Fibroblast of lung (primary cell): ENCODE results near the gene YJEFN3. TPM values are rescaled to one million over a fixed set of nuclear protein-coding genes. Genes with fewer than 3 reads are reported as not detected.
A peak's percentile ranks its signal among the peaks of the same experiment; 100 is the strongest.

Experiments used
- DNase-seq, 2 donors: peaks; one replicate each; pipeline versions ENCODE4 v3.0.0 to v3.0.0-alpha.2; 2010; ENCODE audit warnings: low read depth in 2 of 2
- H2AFZ ChIP-seq: 2 replicates; pipeline ENCODE4 v1.5.1; 2012; ENCODE audit warnings: low read length, control low read depth, inconsistent platforms
- H3K27ac ChIP-seq: 2 replicates; pipeline ENCODE4 v1.5.1; 2011; ENCODE audit warnings: low read length, control low read depth; ENCODE audit not compliant: insufficient read depth
- H3K27me3 ChIP-seq: 2 replicates; pipeline ENCODE4 v1.5.1; 2011; ENCODE audit warnings: mild to moderate bottlenecking, low read length; ENCODE audit not compliant: control insufficient read depth, insufficient read depth
- H3K36me3 ChIP-seq: 2 replicates; pipeline ENCODE4 v1.5.1; 2011; ENCODE audit warnings: low read length; ENCODE audit not compliant: control insufficient read depth, insufficient read depth
- H3K4me1 ChIP-seq: 2 replicates; pipeline ENCODE4 v1.5.1; 2011; ENCODE audit warnings: low read length; ENCODE audit not compliant: control insufficient read depth, insufficient read depth; ENCODE audit errors: extremely low read depth
- H3K4me2 ChIP-seq: 2 replicates; pipeline ENCODE4 v1.5.1; 2011; ENCODE audit warnings: low read length, control low read depth; ENCODE audit not compliant: insufficient read depth; ENCODE audit errors: extremely low read depth
- H3K4me3 ChIP-seq, 4 experiments: fragments of 200-600 bp in 1 of 4; sonication (generic) in 1 of 4; replicated peaks in 1 of 4; 2 replicates each; pipeline ENCODE4 v1.5.1; 2011 to 2016; ENCODE audit warnings: low read length in 4 of 4, low read depth in 3 of 4, mild to moderate bottlenecking in 3 of 4, control low read depth in 2 of 4, inconsistent platforms in 1 of 4, mixed read lengths in 1 of 4; ENCODE audit not compliant: insufficient read depth in 1 of 4; ENCODE audit errors: control extremely low read depth in 1 of 4
- H3K79me2 ChIP-seq: 2 replicates; pipeline ENCODE4 v1.5.1; 2012; ENCODE audit warnings: mild to moderate bottlenecking, low read length, inconsistent platforms; ENCODE audit not compliant: control insufficient read depth, insufficient read depth
- H3K9ac ChIP-seq: 2 replicates; pipeline ENCODE4 v1.5.1; 2011; ENCODE audit warnings: mild to moderate bottlenecking, low read length, control low read depth; ENCODE audit not compliant: insufficient read depth
- H3K9me3 ChIP-seq: 2 replicates; pipeline ENCODE4 v1.5.1; 2012; ENCODE audit warnings: low read depth, low read length; ENCODE audit not compliant: control insufficient read depth, insufficient read depth
- H4K20me1 ChIP-seq: 2 replicates; pipeline ENCODE4 v1.5.1; 2011; ENCODE audit warnings: low read length; ENCODE audit not compliant: control insufficient read depth, insufficient read depth; ENCODE audit errors: extremely low read depth
- CTCF ChIP-seq, 2 donors: IDR thresholded peaks in 1 of 2; conservative IDR thresholded peaks in 1 of 2; 1 replicate in 1 of 2; 2 replicates in 1 of 2; pipeline ENCODE4 v1.5.1; 2011 to 2012; ENCODE audit warnings: low read length in 2 of 2, control low read depth in 1 of 2, inconsistent platforms in 1 of 2, low read depth in 1 of 2, mild to moderate bottlenecking in 1 of 2
- EZH2 ChIP-seq: IDR thresholded peaks from 2 replicates; pipeline ENCODE4 v1.5.1; 2012; ENCODE audit warnings: low read length, control low read depth, mild to moderate bottlenecking; ENCODE audit errors: missing control alignments
- polyA plus RNA-seq, 2 donors: library from polyadenylated mRNA; depleted of rRNA in 1 of 2; stranded (reverse) in 1 of 2; unstranded in 1 of 2; fragments of >200 nt; gene quantifications; 2 replicates each; pipeline ENCODE4 v1.2.1, GENCODE V29; 2011 to 2012; ENCODE audit warnings: missing spikeins in 1 of 2
- total RNA-seq: library from RNA; depleted of rRNA; stranded (reverse); fragments of >200 nt; gene quantifications from 2 replicates; pipeline ENCODE4 v1.2.1, GENCODE V29; 2014

YJEFN3 gene
- total and polyA plus RNA-seq, 2 donors (not counting 1 experiment from before 2014, with no cell fraction given), result 0.50 to 0.62 TPM

- Histone ChIP-seq H3K27me3 (peaks cover 3% of the 10 kb centered on the region), H3K36me3 (no peaks in the 10 kb centered on the region), H3K79me2 (no peaks in the 10 kb centered on the region), H3K4me3 (no peak overlapping the region), H3K9me3 (no peaks in the 10 kb centered on the region), H3K9ac (no peak overlapping the region), H4K20me1 (no peaks in the 10 kb centered on the region), H2AFZ (no peak overlapping the region), H3K4me2 (no peak overlapping the region), H3K4me1 (no peaks in the 10 kb centered on the region), H3K27ac (no peak overlapping the region)
- no peak for DNase-seq
- TF ChIP-seq EZH2, result no peak
- TF ChIP-seq CTCF (conservative IDR thresholded peaks at IDR 0.05 in 1 of 2, IDR thresholded peaks at IDR 0.05 in 1 of 2; ENCODE audit: low read depth in 1 of 2, low read length in 2 of 2), result no peak
Observed at GRCh38 chr19:19539698-19540063, 11.0 kb downstream of the YJEFN3 start.

- DNase-seq, result peak; percentile 61 to 71
- Histone ChIP-seq H2AFZ (no peak overlapping the region), H3K27ac (no peak overlapping the region), H4K20me1 (no peaks in the 10 kb centered on the region), H3K79me2 (no peaks in the 10 kb centered on the region), H3K9me3 (no peaks in the 10 kb centered on the region), H3K27me3 (peaks cover 3% of the 10 kb centered on the region), H3K4me1 (no peaks in the 10 kb centered on the region), H3K4me3 (no peak overlapping the region), H3K36me3 (no peaks in the 10 kb centered on the region), H3K9ac (no peak overlapping the region), H3K4me2 (peak overlapping the region; percentile 51)
- TF ChIP-seq EZH2 (no peak), CTCF (conservative IDR thresholded peaks at IDR 0.05 in 1 of 2, IDR thresholded peaks at IDR 0.05 in 1 of 2; ENCODE audit: low read depth in 1 of 2, low read length in 2 of 2) (no peak)
Observed at GRCh38 chr19:19540064-19540714, 11.5 kb downstream of the YJEFN3 start.

DNA sequence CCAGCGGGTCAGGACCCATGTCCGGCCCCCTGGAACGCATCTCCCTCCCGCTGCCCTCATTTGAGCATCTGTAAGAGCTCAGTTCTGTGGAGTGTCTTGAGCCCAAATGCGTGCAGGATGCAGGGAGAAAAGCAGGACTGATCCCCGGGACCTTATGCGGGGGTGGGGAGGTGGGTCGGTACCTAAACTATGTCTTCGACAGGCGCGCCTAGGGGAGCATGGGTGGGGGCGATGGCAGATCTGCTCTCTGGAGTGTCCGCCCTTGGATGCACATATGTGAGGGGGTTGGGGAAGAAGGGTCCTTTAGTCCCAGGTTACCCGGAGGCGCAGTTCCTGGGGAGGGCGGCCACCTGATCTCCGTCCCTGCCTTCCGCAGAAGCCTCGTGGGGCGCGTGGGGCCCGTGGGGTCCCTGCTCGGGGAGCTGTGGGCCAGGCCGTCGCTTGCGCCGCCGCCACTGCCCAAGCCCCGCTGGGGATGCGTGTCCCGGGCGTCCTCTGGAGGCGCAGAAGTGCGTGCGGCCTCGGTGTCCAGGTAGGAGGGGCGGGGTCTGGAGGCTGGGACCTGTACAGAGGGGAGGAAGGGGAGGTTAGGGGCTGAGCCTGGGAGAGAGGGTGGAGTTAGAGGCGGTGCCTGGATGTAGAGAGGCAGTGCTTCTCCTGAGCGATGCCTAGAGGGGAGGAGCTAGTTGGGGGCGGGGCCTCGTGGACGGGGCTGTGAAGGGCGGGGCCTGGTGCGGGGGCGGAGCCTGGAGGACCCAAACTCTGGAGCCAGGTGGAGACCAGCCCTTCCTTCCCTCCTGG, 12.2 kb downstream of the YJEFN3 start:
- Histone ChIP-seq H3K4me2 (peak overlapping the region; percentile 51), H2AFZ (no peak overlapping the region), H3K9ac (no peak overlapping the region), H3K4me1 (no peaks in the 10 kb centered on the region), H3K4me3 (peak overlapping the region in 1 of 4 experiments; percentile 28), H3K36me3 (no peaks in the 10 kb centered on the region), H3K79me2 (no peaks in the 10 kb centered on the region), H3K27me3 (peaks cover 3% of the 10 kb centered on the region), H4K20me1 (no peaks in the 10 kb centered on the region), H3K9me3 (no peaks in the 10 kb centered on the region), H3K27ac (no peak overlapping the region)
- TF ChIP-seq EZH2 (no peak), CTCF (conservative IDR thresholded peaks at IDR 0.05 in 1 of 2, IDR thresholded peaks at IDR 0.05 in 1 of 2; ENCODE audit: low read depth in 1 of 2, low read length in 2 of 2) (no peak)
- DNase-seq, result peak; percentile 17 to 24
